PC-9 (cell line): Measurements from ENCODE around the gene ANKRD63. TPM values are rescaled to one million over a fixed set of nuclear protein-coding genes. Genes with fewer than 3 reads are reported as not detected.

Experiments used
- BruUV-seq: library from RNA; stranded (reverse); fragments of 400-500 nt; replicated peaks from 2 replicates; lab custom pipeline; 2021; lab: Mats Ljungman, UMichigan
- CTCF ChIA-PET: fragments of 300-600 bp; sonication (Branson Sonifier 250); formaldehyde crosslinking; loops from one replicate; lab custom pipeline; 2022; ENCODE audit warnings: antibody characterized with exemption; lab: Charles Lee
- POLR2A ChIA-PET: fragments of 300-600 bp; sonication (Branson Sonifier 250); formaldehyde crosslinking; loops from one replicate; lab custom pipeline; 2022; ENCODE audit warnings: antibody characterized with exemption; ENCODE audit not compliant: unreplicated experiment; lab: Charles Lee
- DNase-seq, 2 experiments: peaks; one replicate each; pipeline versions ENCODE4 v3.0.0 to v3.0.0-alpha.2; 2015 to 2022; ENCODE audit warnings: mixed read lengths in 1 of 2
- H2AFZ ChIP-seq: fragments of 200-600 bp; sonication (generic); 2 replicates; pipeline ENCODE4 v1.8.1; 2017; ENCODE audit warnings: antibody characterized with exemption
- H3F3A ChIP-seq: fragments of 200-600 bp; sonication (generic); 2 replicates; pipeline ENCODE4 v1.8.1; 2017; ENCODE audit warnings: antibody characterized with exemption, mild to moderate bottlenecking, low read depth; ENCODE audit not compliant: insufficient read depth
- H3K27ac ChIP-seq: fragments of 200-600 bp; sonication (generic); 2 replicates; pipeline ENCODE4 v1.6.1; 2016; ENCODE audit warnings: mixed run types
- H3K27me3 ChIP-seq: fragments of 200-600 bp; sonication (generic); 2 replicates; pipeline ENCODE4 v1.6.1; 2016; ENCODE audit warnings: low read depth, mixed run types; ENCODE audit not compliant: insufficient read depth
- H3K36me3 ChIP-seq: fragments of 200-600 bp; sonication (generic); 2 replicates; pipeline ENCODE4 v1.6.1; 2016; ENCODE audit warnings: low read depth, mixed run types
- H3K4me1 ChIP-seq: fragments of 200-600 bp; sonication (generic); replicated peaks from 2 replicates; pipeline ENCODE4 v1.6.1; 2016; ENCODE audit warnings: mixed run types; ENCODE audit not compliant: insufficient read depth
- H3K4me2 ChIP-seq: fragments of 200-600 bp; sonication (generic); 2 replicates; pipeline ENCODE4 v1.6.1; 2017; ENCODE audit warnings: mixed run types
- H3K4me3 ChIP-seq: fragments of 200-600 bp; sonication (generic); 2 replicates; pipeline ENCODE4 v1.6.1; 2016; ENCODE audit warnings: mixed run types
- H3K79me2 ChIP-seq: fragments of 200-600 bp; sonication (generic); 2 replicates; pipeline ENCODE4 v1.6.1; 2017; ENCODE audit warnings: low read depth, mixed run types
- H3K9me2 ChIP-seq: fragments of 200-600 bp; sonication (generic); 2 replicates; pipeline ENCODE4 v1.8.1; 2017; ENCODE audit warnings: mild to moderate bottlenecking; ENCODE audit not compliant: insufficient read depth
- H3K9me3 ChIP-seq: fragments of 200-600 bp; sonication (generic); 2 replicates; pipeline ENCODE4 v1.8.1; 2016; ENCODE audit warnings: low read depth; ENCODE audit not compliant: insufficient read depth
- H4K20me1 ChIP-seq: fragments of 200-600 bp; sonication (generic); 2 replicates; pipeline ENCODE4 v1.8.1; 2017; ENCODE audit not compliant: insufficient read depth
- CTCF ChIP-seq: fragments of 200-600 bp; sonication (generic); conservative IDR thresholded peaks from 2 replicates; pipeline ENCODE4 v1.6.1; 2017; ENCODE audit warnings: mixed run types, antibody characterized with exemption, mild to moderate bottlenecking, moderate library complexity
- EZH2 ChIP-seq: fragments of 200-600 bp; sonication (generic); IDR thresholded peaks from 2 replicates; pipeline ENCODE4 v1.8.0; 2017; ENCODE audit warnings: antibody characterized with exemption, low read depth
- intact Hi-C: fragments of 100-400 bp; cut with micrococcal nuclease; formaldehyde crosslinking; loops from one replicate; pipeline ENCODE4 v1.10.0; 2022; ENCODE audit not compliant: unreplicated experiment
- total RNA-seq: library from RNA; stranded (reverse); gene quantifications from 2 replicates; pipeline ENCODE4 v1.2.3, GENCODE V29; 2021

Gene ANKRD63
- total RNA-seq, 1 experiment from 2014 or later: not detected

GRCh38 chr15:40307421-40308211, 24.8 kb upstream of the ANKRD63 start, which contains the start of gene PLCB2:
PLCB2 (minus strand) TSS chr15:40307935; CDS start chr15:40307672, 263 bp downstream.
- H3K4me1 ChIP-seq: no peaks in the 10 kb centered on the region
- H3K27me3 ChIP-seq: no peaks in the 10 kb centered on the region
- no TSS peak for BruUV-seq
- H3K4me2 ChIP-seq: no peak within 1 kb of the TSS
- H2AFZ ChIP-seq: no peak within 1 kb of the TSS
- ChIA-PET POLR2A (no interaction called here), CTCF (no interaction called here)
- H3K79me2 ChIP-seq: no peaks in the 10 kb centered on the region
- no peaks in the 10 kb centered on the region for H3K36me3 ChIP-seq
- no peaks in the 10 kb centered on the region for H3F3A ChIP-seq
- no peak within 1 kb of the TSS for H3K27ac ChIP-seq
- TF ChIP-seq EZH2 (no peak), CTCF (no peak)
- DNase-seq: no peak
- no peaks in the 10 kb centered on the region for H4K20me1 ChIP-seq
- intact Hi-C loops: no loop called here
- H3K9me3 ChIP-seq: no peaks in the 10 kb centered on the region
- no peaks in the 10 kb centered on the region for H3K9me2 ChIP-seq
- no peak within 1 kb of the TSS for H3K4me3 ChIP-seq

- Histone ChIP-seq H4K20me1 (no peaks in the 10 kb centered on the region), H3K4me1 (no peaks in the 10 kb centered on the region), H3K9me3 (no peaks in the 10 kb centered on the region), H3K9me2 (no peaks in the 10 kb centered on the region), H2AFZ (no peak overlapping the region), H3K27ac (no peak overlapping the region), H3K27me3 (no peaks in the 10 kb centered on the region), H3F3A (no peaks in the 10 kb centered on the region), H3K36me3 (no peaks in the 10 kb centered on the region), H3K79me2 (no peaks in the 10 kb centered on the region), H3K4me2 (no peak overlapping the region), H3K4me3 (no peak overlapping the region)
- intact Hi-C loops: no loop called here
- BruUV-seq: no TSS peak
- POLR2A ChIA-PET: no interaction called here
- DNase-seq: no peak
- TF ChIP-seq EZH2: no peak
- TF ChIP-seq CTCF: no peak
- CTCF ChIA-PET: interaction anchor here (0.6 kb wide), 1 partner anchor 23 kb away, joined by 3 read pairs; no protein-coding TSS in a partner anchor
Observed at GRCh38 chr15:40306908-40307307, 24.0 kb upstream of the ANKRD63 start.

- no peak for DNase-seq
- Histone ChIP-seq H3K79me2 (no peaks in the 10 kb centered on the region), H2AFZ (no peak overlapping the region), H3F3A (no peaks in the 10 kb centered on the region), H3K27ac (no peak overlapping the region), H3K27me3 (no peaks in the 10 kb centered on the region), H4K20me1 (no peaks in the 10 kb centered on the region), H3K4me3 (no peak overlapping the region), H3K9me2 (no peaks in the 10 kb centered on the region), H3K36me3 (no peaks in the 10 kb centered on the region), H3K9me3 (no peaks in the 10 kb centered on the region), H3K4me1 (no peaks in the 10 kb centered on the region), H3K4me2 (no peak overlapping the region)
- CTCF ChIA-PET: interaction anchor here (0.6 kb wide), 1 partner anchor 22 kb away, joined by 3 read pairs; no protein-coding TSS in a partner anchor
- intact Hi-C loops: no loop called here
- no peak for TF ChIP-seq CTCF
- TF ChIP-seq EZH2: no peak
- POLR2A ChIA-PET: no interaction called here
- no TSS peak for BruUV-seq
Observed at GRCh38 chr15:40306371-40306770, 23.5 kb upstream of the ANKRD63 start.
